ENCODE results near the gene SORL1-AS1.

SORL1-AS1 gene

DNA sequence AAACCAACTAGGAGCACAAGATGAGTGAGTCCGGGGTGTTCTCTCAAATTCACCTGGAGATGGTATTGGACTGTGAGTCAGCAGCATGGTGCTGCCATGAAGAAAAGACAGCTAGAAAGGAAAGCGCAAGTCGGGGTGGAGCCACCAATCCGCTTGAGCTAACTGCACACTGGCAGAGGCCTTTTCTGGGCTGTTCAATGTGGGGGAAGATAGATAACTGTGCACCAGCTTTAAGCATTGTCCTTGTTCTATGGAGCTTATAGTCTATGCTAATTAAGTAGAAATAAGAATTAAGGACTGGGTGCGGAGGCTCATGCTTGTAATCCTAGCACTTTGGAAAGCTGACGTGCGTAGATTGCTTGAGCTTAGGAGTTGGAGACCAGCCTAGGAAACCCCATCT, 21.9 kb upstream of the SORL1-AS1 start:
- no peak for DNase-seq

DNA sequence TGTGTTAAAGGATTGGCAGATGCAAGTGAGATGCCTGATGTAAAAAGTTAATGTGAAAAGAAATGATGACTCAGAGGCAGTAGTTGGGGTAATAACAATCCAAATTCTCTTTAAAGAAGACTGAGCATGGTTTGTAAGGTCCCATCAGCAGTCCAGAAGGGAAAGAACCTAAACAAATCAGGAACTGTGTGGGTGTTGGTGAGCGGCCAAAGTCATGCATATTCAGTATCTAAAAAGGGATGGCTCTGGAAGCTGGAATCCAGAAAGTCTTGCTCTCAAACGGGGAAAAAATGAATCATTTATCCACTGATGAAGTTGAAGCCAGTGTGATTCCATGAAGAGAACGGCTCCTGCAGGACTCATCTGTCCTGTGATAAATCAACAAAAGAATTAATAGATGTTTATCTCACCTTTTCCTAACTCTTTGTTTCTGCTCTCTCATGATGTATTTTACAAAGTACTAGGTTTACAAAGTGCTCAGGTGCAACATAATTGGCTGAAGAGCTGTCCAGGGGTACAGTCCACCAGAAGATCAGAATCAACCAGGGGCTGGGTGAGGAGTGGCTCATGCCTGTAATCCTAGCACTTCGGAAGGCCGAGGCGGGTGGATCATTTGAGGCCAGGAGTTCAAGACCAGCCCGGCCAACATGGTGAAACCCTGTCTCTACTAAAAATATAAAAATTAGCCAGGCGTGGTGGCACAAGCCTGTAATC, 20.5 kb upstream of the SORL1-AS1 start:
- DNase-seq, result peak; percentile 79 to 84

- no peak for DNase-seq
Observed at GRCh38 chr11:121472312-121472711, 19.5 kb upstream of the SORL1-AS1 start.

- no peak for DNase-seq
Observed at GRCh38 chr11:121471167-121471566, 18.4 kb upstream of the SORL1-AS1 start.

DNA sequence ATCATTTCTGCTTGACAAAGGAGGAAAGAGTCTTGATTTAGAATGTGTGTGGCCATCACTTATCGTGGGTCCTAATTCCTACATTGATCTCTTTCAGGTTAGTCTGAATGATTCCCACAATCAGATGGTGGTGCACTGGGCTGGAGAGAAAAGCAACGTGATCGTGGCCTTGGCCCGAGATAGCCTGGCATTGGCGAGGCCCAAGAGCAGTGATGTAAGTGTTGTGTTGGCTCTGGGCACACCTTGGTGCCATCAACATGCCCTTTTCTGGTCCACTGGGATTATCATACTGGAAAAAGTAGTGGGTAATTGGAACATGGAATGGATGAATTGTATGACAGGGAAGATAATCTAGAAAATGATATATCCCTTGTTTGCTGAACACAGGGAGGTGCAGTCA, 17.1 kb upstream of the SORL1-AS1 start:
- DNase-seq, result no peak

GRCh38 chr11:121467965-121468364, 15.2 kb upstream of the SORL1-AS1 start:
- DNase-seq, result no peak

- DNase-seq, result no peak
Observed at GRCh38 chr11:121467471-121467870, 14.7 kb upstream of the SORL1-AS1 start.

GRCh38 chr11:121466063-121466794, 13.5 kb upstream of the SORL1-AS1 start:
- DNase-seq, result no peak

DNA sequence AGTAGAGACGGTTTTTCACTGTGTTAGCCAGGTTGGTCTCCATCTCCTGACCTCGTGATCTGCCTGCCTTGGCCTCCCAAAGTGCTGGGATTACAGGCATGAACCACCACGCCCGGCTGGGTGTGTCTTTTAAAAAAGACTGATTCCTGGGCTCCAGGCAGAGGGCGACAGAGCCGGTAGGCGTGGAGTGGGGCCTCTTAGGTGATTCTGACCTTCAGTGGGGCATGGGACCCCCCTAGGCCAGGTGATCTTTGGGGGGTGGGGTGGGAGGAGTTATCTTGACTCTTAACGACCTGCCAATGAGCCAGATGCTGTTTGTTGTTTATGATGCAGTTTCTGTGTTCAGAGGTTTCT, 12.9 kb upstream of the SORL1-AS1 start:
- DNase-seq, result no peak

GRCh38 chr11:121464352-121464946, 11.7 kb upstream of the SORL1-AS1 start:
- no peak for DNase-seq

- DNase-seq, result no peak
Observed at GRCh38 chr11:121463689-121464335, 11.0 kb upstream of the SORL1-AS1 start.

DNA sequence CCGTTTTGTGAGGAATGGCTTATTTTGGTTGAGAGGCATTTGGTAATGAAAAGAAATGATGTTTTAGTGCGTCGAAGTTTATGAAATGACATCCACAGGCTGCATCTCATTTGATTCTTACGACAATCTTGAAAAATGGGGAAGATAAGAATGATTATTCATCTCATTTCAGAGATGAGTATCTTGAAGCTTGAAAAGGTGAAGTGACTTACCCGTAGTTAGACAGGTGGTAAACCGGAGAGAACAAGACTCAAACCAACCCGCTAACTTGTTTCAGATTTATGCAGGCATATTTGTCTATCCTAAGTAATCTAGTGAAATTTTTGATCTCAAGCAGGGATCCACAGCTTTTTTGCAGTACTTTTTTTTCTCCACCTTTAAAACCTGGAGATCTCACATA, 9.1 kb upstream of the SORL1-AS1 start:
- no peak for DNase-seq

GRCh38 chr11:121460941-121461514, 8.3 kb upstream of the SORL1-AS1 start:
- no peak for DNase-seq

DNA sequence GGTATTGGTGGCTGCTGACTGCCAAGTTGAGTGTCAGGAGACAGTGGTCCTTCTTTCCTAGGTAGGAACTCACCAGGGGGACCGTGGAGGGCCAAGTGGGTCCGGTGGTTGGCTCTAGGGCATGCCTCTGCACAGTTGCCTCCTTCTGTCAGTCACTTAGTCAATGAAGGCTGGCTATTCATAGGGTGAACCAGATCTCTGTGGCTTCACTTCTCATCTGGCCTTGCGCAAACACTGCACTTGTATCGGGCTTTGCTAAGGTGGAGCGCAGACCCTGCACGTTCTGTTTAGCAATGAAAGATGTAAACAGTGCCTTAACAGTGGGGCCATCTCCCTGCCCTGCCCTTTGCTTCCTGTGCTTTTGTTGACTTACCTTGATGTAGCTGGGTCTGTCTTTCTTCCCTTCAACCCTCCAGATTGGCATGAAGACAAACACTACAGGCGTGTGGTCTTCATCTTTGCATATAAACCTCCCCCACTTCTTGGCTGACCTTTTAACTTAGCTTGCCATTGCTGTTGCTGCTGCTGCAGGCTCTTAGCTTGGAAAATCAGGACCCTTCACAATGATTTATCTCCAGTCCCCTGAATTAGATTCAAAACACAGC, 6.7 kb upstream of the SORL1-AS1 start:
- DNase-seq, result no peak

DNA sequence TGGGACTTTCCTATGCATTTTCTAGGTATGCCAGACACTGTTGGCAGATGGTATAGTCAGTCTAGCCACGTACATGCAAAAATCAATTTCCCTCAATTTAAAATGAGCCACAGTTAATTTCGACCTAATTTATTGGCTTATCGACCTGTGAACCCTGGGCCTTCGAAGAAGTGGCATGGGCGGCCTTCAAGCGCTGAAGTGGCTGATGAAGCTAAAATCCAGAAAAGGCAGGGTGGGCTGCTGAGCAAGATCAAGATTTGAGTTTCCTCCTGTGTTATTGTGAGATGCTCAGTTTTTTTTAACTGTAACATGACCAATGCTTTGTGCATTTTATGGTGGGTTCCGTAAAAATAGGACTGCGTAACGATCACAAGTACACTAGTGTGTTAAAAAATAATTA, 5.8 kb upstream of the SORL1-AS1 start:
- DNase-seq, result no peak

- no peak for DNase-seq
Observed at GRCh38 chr11:121456816-121457431, 4.2 kb upstream of the SORL1-AS1 start.

DNA sequence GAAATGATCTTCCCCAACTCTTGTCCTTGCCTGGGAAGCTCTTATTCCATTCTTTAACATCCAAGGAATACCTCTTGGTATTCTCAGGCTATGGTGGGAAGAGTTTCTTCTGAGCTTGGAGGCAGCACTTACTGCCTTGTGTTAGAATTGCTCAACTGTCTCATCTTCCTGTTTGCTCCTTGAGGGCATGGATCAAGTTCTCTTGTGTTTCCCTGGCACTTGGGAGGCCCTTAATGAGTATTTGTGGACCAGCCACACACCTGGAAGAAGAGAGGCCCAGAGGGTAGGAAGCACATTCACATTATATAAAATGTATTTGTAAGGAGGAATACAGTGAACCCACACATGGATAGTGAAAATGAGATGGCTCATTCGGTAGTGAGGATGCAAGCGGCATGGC, 3.4 kb upstream of the SORL1-AS1 start:
- no peak for DNase-seq

- no peak for DNase-seq
Observed at GRCh38 chr11:121455115-121455514, 2.3 kb upstream of the SORL1-AS1 start.

DNA sequence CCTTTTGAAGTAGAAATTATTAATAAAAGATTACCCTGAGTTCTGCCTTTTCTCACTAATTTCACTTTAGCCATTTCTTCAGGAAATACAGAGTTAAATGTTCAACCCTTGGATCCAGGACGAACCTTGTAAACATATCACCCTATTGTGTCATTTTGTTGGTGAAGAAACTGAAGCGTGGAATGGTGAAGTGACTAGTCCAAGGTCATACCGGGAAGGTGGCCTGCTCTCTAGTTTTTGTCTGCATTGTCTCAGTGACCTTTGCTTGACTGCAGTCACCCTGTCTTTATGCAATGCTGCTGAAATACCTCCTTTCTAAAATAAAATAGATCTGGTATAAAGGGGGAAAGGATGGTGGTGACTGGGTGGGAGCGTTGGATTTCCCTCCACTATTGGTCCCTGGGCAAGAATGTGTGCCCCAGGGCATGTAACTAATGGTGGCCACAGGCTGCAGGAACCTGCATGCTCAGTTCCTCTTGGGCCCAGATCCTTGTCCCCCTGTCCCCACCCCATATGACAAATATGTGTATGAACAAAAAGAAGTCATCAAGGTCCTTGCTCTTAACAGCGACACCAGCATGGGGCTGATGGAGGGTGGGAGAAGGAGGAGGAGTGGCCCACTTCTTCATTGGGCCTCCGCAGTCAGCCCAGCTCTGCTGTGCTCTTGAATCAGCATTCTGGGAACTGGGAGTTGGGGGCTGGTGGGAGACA, 977 bp upstream of the SORL1-AS1 start:
- DNase-seq, result no peak

DNA sequence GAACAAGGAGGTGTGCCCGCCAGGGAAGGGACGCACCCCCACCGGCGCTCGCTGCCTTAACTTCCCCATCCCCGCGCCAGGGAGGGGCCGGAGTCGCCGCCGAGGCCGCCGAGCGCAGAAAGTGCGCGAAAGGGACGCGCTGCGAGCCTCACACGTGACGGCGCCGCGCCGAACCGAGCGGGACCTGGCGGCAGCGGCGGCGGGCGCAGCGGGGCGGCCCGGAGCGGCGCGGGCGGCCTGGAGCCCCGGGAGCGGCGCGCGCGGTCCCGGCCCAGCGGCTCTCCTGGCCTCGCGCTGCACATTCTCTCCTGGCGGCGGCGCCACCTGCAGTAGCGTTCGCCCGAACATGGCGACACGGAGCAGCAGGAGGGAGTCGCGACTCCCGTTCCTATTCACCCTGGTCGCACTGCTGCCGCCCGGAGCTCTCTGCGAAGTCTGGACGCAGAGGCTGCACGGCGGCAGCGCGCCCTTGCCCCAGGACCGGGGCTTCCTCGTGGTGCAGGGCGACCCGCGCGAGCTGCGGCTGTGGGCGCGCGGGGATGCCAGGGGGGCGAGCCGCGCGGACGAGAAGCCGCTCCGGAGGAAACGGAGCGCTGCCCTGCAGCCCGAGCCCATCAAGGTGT, 670 bp downstream of the SORL1-AS1 start, which contains the start of gene SORL1:
SORL1 (plus strand) TSS at position 329 of the 623 bp plus-strand sequence; CDS start at position 347, 18 bp downstream.
- DNase-seq, result peak; percentile 37 to 43
